Fibroblast of the aortic adventitia (primary cell): ENCODE measurements around the gene ZBTB21. TPM values are rescaled to one million over a fixed set of nuclear protein-coding genes. Genes with fewer than 3 reads are reported as not detected.

Experiments used
- DNase-seq: peaks from one replicate; pipeline ENCODE4 v3.0.0-alpha.2; 2010; ENCODE audit warnings: low read depth
- H3K4me3 ChIP-seq: 2 replicates; pipeline ENCODE4 v1.5.1; 2011; ENCODE audit warnings: low read depth, mild to moderate bottlenecking, control low read depth, low read length, moderate library complexity
- total RNA-seq: library from RNA; depleted of rRNA; stranded (reverse); fragments of >200 nt; gene quantifications from 2 replicates; pipeline ENCODE4 v1.2.3, GENCODE V29; 2012; ENCODE audit warnings: low replicate concordance
- TF ChIP-seq, protein P1 (sequence below): IDR thresholded peaks from 2 replicates; pipeline ENCODE4 v1.5.1; 2011; ENCODE audit warnings: mild to moderate bottlenecking, low read length, control low read depth, inconsistent platforms; ENCODE audit not compliant: insufficient read depth

Gene ZBTB21
- total RNA-seq, 1 donor: 15.4 TPM

DNA sequence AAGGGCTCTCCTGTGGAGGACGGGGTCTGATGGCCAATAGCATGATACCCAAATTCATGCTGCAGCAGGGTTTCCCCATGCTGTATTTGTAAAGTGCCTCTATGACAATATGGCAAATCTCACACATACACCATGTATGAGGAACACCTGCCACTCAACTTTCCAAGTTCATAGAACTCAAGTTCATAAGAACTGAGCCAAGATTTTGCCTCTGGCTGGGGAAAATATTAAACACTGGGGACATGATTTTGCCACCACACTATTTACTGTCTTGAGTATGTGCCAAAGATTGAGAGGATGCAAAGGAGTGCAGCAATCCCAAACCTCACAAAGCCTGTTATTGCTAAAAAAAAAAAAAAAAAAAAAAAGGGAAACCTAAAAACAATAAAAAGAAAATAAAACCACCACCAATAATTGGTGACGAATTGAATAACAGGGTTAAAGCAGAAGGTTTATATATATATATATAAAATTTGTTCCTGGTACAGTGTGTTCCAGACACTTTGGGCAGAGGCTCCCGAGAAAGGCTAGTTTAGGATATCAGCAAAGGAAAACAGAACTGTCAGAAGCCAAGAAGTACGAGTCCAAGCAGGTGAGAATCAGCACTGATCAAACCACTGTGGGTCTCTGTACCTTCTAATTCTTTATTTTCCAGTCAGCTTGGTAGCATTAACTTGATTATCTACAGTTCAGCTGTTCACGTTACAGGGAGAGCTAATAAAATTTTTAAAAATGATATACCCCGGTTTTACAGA lies 24.3 kb downstream of the ZBTB21 start:
- no peak for DNase-seq
- TF ChIP-seq, protein P1, sequence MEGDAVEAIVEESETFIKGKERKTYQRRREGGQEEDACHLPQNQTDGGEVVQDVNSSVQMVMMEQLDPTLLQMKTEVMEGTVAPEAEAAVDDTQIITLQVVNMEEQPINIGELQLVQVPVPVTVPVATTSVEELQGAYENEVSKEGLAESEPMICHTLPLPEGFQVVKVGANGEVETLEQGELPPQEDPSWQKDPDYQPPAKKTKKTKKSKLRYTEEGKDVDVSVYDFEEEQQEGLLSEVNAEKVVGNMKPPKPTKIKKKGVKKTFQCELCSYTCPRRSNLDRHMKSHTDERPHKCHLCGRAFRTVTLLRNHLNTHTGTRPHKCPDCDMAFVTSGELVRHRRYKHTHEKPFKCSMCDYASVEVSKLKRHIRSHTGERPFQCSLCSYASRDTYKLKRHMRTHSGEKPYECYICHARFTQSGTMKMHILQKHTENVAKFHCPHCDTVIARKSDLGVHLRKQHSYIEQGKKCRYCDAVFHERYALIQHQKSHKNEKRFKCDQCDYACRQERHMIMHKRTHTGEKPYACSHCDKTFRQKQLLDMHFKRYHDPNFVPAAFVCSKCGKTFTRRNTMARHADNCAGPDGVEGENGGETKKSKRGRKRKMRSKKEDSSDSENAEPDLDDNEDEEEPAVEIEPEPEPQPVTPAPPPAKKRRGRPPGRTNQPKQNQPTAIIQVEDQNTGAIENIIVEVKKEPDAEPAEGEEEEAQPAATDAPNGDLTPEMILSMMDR: no peak
- H3K4me3 ChIP-seq: no peak overlapping the region

DNA sequence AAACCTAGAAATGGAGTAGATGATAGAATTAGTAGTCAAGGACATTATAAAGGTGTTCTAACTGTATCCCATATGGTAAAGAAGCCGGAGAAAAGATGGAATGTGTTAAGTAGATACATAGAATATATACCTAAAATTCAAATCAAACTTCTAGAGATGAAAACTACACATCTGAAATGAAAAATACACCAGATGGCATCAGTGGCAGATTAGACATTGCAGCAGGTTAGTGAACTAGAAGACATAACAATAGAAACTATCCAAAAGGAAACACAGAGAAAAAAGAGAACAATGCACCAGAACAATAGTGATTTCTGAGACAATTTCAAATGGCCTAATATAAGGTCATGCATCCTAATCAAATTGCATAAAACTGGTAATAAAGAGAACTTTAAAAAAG lies 26.9 kb downstream of the ZBTB21 start:
- no peak overlapping the region for H3K4me3 ChIP-seq

DNA sequence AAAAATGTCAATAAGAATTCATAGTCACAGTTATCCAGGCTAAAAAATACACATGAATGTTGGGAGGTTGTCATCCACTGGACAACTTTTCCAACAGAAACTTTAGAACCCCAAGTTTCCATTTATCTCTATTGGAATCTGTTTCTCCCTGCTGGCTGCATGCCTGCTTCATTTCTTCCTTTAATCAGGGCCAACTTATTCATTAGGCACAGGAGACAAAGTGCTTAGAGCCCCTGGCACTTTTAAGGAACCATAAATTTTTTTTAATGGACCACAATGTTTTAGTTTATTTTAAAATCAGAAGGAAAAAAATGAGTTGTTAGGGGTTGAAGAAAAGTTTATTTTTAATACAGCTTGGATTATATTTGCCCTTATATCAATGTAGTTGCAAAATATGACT lies 29.6 kb downstream of the ZBTB21 start:
- no peak overlapping the region for H3K4me3 ChIP-seq
- DNase-seq: no peak
- TF ChIP-seq, protein P1: no peak

More for the DNA sequence above, 26.9 kb downstream of the ZBTB21 start:
- DNase-seq: no peak
- TF ChIP-seq, protein P1: no peak

- TF ChIP-seq, protein P1: no peak
- DNase-seq: no peak
- H3K4me3 ChIP-seq: no peak overlapping the region
These were observed 30.3 kb downstream of the ZBTB21 start for GRCh38 chr21:41979751-41980369.

DNA sequence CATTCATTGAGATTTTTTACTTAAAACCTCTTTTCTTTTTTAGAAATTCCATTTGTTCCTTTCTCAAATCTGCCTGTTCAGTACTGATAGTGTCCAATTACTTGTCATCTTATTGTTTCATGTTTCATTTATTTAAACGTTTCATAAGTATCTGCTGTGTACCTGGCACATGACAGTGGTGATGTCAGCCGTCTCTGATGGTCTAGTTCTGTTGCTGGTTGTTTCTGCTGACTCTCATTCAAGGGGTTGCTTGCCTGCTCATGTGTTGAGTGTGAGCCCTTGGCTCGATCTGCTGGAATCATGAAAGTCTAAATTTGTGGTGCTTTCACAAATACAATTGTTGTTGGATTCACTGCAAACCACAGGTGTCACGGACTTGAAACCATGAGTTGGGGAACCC lies 30.8 kb downstream of the ZBTB21 start:
- H3K4me3 ChIP-seq: no peak overlapping the region
- DNase-seq: no peak
- TF ChIP-seq, protein P1: no peak

DNA sequence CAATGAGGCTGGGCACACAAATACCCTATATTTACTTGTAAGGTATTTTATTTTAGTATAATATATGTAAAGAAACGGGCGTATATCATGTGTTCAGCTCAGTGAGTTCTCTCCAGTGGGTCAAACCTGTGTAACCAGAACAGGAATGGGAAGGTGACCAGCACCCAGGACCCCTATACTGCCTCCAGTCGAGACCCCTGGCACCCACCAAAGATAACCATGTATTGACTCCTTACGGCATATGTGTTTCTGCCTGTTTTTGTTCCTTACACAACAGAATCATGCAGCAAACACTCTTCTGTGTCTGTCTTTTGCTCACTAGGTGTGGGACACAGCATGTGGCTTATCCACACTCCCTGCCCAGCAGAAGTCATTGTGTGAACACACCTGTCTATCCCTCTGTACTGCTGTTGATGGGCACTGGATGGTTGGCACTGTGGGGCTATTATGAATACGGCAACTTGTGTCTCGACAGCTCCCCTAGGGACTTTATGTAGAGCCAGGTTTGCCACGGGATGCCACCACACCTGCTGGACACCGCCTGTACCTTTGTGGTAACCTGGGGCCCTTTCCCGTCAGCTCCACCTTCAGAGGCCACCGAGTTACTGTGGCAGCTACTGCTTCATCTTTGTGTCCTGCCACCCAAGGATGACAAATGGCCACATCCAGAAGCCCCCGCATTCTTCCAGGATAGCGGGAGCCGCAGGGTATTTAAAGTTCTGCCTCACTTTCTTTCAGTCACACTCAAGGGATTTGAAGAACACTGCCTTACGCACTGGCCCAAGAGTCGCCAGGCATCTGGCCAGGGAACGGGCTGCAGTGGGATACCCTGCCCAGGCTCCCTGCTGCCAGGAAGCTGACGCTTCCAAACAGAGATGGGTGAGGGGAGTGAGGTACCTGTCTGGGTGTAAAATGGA lies 32.9 kb downstream of the ZBTB21 start:
- TF ChIP-seq, protein P1: no peak
- no peak overlapping the region for H3K4me3 ChIP-seq
- no peak for DNase-seq
